Measurements from ENCODE around the gene CLMP. TPM values are rescaled to one million over a fixed set of nuclear protein-coding genes. Genes with fewer than 3 reads are reported as not detected.

CLMP gene
- total and polyA plus RNA-seq, 4 donors: 0.12 to 1.3 (median 0.35) TPM

DNA sequence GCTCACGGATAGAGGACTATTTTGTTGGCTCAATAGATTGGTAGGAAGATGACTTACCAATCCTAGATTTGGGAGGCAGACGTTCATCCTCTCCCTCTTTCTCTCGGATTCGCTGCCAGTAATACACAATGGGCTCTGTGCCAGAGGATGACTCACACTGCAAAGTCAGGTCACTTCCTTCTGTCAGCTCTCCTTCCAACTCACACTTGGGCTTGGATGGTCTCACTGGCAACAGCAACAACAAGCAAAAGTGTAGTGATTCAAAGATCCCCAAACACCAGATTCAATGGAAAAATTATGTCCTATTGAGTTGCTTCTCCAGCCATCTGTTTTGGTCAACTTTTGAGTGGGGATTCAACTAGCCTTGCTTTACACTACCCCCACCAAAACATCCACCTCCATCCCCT is 111.4 kb downstream of the CLMP start:
- Histone ChIP-seq H3K36me3 (ENCODE audit: control insufficient read depth in 4 of 4, insufficient read depth in 3 of 4, low read depth in 1 of 4, low read length in 3 of 4) (no peaks in the 10 kb centered on the region), H3K4me1 (ENCODE audit: control insufficient read depth in 4 of 4, insufficient read depth in 4 of 4, low read length in 3 of 4) (no peaks in the 10 kb centered on the region), H3K27me3 (ENCODE audit: control insufficient read depth in 4 of 4, insufficient read depth in 4 of 4, low read length in 3 of 4) (no peaks in the 10 kb centered on the region), H3K9ac (ENCODE audit: low read depth in 1 of 2, low read length in 2 of 2) (no peak overlapping the region), H3K27ac (ENCODE audit: low read depth in 1 of 2, low read length in 2 of 2) (peak overlapping the region; percentile 45 to 75), H3K4me3 (ENCODE audit: low read depth in 1 of 3, low read length in 3 of 3) (no peak overlapping the region), H3K9me3 (ENCODE audit: control insufficient read depth in 4 of 4, low read length in 3 of 4) (no peaks in the 10 kb centered on the region)
- no peak for TF ChIP-seq TAF1 (conservative IDR thresholded peaks at IDR 0.05)
- TF ChIP-seq, protein P1, sequence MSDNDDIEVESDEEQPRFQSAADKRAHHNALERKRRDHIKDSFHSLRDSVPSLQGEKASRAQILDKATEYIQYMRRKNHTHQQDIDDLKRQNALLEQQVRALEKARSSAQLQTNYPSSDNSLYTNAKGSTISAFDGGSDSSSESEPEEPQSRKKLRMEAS (IDR thresholded peaks at IDR 0.05): no peak
- TF ChIP-seq ATF3 (IDR thresholded peaks at IDR 0.05): peak; percentile 88
- no peak for TF ChIP-seq SP1 (IDR thresholded peaks at IDR 0.05)
- TF ChIP-seq FOXA2 (IDR thresholded peaks at IDR 0.05): no peak
- no peak for TF ChIP-seq HNF4G (IDR thresholded peaks at IDR 0.05)
- TF ChIP-seq, protein P2, sequence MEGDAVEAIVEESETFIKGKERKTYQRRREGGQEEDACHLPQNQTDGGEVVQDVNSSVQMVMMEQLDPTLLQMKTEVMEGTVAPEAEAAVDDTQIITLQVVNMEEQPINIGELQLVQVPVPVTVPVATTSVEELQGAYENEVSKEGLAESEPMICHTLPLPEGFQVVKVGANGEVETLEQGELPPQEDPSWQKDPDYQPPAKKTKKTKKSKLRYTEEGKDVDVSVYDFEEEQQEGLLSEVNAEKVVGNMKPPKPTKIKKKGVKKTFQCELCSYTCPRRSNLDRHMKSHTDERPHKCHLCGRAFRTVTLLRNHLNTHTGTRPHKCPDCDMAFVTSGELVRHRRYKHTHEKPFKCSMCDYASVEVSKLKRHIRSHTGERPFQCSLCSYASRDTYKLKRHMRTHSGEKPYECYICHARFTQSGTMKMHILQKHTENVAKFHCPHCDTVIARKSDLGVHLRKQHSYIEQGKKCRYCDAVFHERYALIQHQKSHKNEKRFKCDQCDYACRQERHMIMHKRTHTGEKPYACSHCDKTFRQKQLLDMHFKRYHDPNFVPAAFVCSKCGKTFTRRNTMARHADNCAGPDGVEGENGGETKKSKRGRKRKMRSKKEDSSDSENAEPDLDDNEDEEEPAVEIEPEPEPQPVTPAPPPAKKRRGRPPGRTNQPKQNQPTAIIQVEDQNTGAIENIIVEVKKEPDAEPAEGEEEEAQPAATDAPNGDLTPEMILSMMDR (IDR thresholded peaks at IDR 0.05; ENCODE audit: low read depth, low read length, missing input control): no peak
- peak; percentile 39 for TF ChIP-seq YY1 (IDR thresholded peaks at IDR 0.05)
- no peak for TF ChIP-seq HNF4A (conservative IDR thresholded peaks at IDR 0.05)
- TF ChIP-seq JUND (IDR thresholded peaks at IDR 0.05): peak; percentile 99
- no peak for TF ChIP-seq FOXA1 (IDR thresholded peaks at IDR 0.05)
- no peak for TF ChIP-seq NR2F2 (IDR thresholded peaks at IDR 0.05)
- TF ChIP-seq, protein P3, sequence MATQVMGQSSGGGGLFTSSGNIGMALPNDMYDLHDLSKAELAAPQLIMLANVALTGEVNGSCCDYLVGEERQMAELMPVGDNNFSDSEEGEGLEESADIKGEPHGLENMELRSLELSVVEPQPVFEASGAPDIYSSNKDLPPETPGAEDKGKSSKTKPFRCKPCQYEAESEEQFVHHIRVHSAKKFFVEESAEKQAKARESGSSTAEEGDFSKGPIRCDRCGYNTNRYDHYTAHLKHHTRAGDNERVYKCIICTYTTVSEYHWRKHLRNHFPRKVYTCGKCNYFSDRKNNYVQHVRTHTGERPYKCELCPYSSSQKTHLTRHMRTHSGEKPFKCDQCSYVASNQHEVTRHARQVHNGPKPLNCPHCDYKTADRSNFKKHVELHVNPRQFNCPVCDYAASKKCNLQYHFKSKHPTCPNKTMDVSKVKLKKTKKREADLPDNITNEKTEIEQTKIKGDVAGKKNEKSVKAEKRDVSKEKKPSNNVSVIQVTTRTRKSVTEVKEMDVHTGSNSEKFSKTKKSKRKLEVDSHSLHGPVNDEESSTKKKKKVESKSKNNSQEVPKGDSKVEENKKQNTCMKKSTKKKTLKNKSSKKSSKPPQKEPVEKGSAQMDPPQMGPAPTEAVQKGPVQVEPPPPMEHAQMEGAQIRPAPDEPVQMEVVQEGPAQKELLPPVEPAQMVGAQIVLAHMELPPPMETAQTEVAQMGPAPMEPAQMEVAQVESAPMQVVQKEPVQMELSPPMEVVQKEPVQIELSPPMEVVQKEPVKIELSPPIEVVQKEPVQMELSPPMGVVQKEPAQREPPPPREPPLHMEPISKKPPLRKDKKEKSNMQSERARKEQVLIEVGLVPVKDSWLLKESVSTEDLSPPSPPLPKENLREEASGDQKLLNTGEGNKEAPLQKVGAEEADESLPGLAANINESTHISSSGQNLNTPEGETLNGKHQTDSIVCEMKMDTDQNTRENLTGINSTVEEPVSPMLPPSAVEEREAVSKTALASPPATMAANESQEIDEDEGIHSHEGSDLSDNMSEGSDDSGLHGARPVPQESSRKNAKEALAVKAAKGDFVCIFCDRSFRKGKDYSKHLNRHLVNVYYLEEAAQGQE (IDR thresholded peaks at IDR 0.05): peak; percentile 29
- TF ChIP-seq GABPA (IDR thresholded peaks at IDR 0.05 in 1 of 2, conservative IDR thresholded peaks at IDR 0.05 in 1 of 2): peak in 1 of 2 donors; percentile 31
- no peak for TF ChIP-seq ZBTB33 (IDR thresholded peaks at IDR 0.05)
- TF ChIP-seq EGR1 (IDR thresholded peaks at IDR 0.05; ENCODE audit: low read depth in 2 of 2): no peak
- peak in 1 of 2 donors; percentile 31 for TF ChIP-seq RXRA (IDR thresholded peaks at IDR 0.05)
- TF ChIP-seq RAD21 (IDR thresholded peaks at IDR 0.05): no peak
- 12% methylated on average over 4 of the region's 4 CpGs for WGBS
- peak; percentile 37 for DNase-seq (ENCODE audit: low spot score)
